Astrocyte (in vitro differentiated cells and primary cell): ENCODE results near the gene FAM25G. TPM values are rescaled to one million over a fixed set of nuclear protein-coding genes. Genes with fewer than 3 reads are reported as not detected.

Source experiments
- DNase-seq: peaks from one replicate; pipeline ENCODE4 v3.0.0-alpha.2; 2010; ENCODE audit warnings: low read depth
- FAIRE-seq: peaks from 2 replicates; lab custom pipeline; 2011; peaks lifted over from hg19 to GRCh38; lab: Jason Lieb, UNC
- H2AFZ ChIP-seq: 2 replicates; pipeline ENCODE4 v1.6.0; 2012; ENCODE audit warnings: low read depth, low read length, inconsistent platforms
- H3K27ac ChIP-seq: 2 replicates; pipeline ENCODE4 v1.5.1; 2011; ENCODE audit warnings: low read depth, low read length, inconsistent platforms
- H3K27me3 ChIP-seq: 2 replicates; pipeline ENCODE4 v1.6.0; 2011; ENCODE audit warnings: low read length, inconsistent platforms; ENCODE audit not compliant: insufficient read depth
- H3K36me3 ChIP-seq: 2 replicates; pipeline ENCODE4 v1.5.1; 2011; ENCODE audit warnings: low read length, inconsistent platforms; ENCODE audit not compliant: insufficient read depth
- H3K4me1 ChIP-seq: 2 replicates; pipeline ENCODE4 v1.5.1; 2011; ENCODE audit warnings: low read length, inconsistent platforms; ENCODE audit not compliant: insufficient read depth
- H3K4me2 ChIP-seq: 2 replicates; pipeline ENCODE4 v1.6.0; 2012; ENCODE audit warnings: low read length, inconsistent platforms
- H3K4me3 ChIP-seq: 2 replicates; pipeline ENCODE4 v1.5.1; 2011; ENCODE audit warnings: low read depth, mild to moderate bottlenecking, low read length, inconsistent platforms; ENCODE audit not compliant: insufficient read depth
- H3K79me2 ChIP-seq: 2 replicates; pipeline ENCODE4 v1.6.0; 2012; ENCODE audit warnings: mild to moderate bottlenecking, low read length, inconsistent platforms; ENCODE audit not compliant: insufficient read depth
- H3K9ac ChIP-seq: 2 replicates; pipeline ENCODE4 v1.6.0; 2012; ENCODE audit warnings: mild to moderate bottlenecking, low read length, inconsistent platforms
- H3K9me3 ChIP-seq: 2 replicates; pipeline ENCODE4 v1.5.1; 2012; ENCODE audit warnings: low read depth, mild to moderate bottlenecking, low read length, inconsistent platforms; ENCODE audit not compliant: insufficient read depth
- H4K20me1 ChIP-seq: 2 replicates; pipeline ENCODE4 v1.6.0; 2012; ENCODE audit warnings: low read length, inconsistent platforms; ENCODE audit not compliant: insufficient read depth
- H3K27ac Mint-ChIP-seq: one replicate; pipeline ENCODE4 v1.8.0; 2021; ENCODE audit warnings: mild to moderate bottlenecking, mixed read lengths; ENCODE audit not compliant: unreplicated experiment
- H3K27me3 Mint-ChIP-seq: one replicate; pipeline ENCODE4 v1.8.0; 2021; ENCODE audit warnings: low read depth, mixed read lengths; ENCODE audit not compliant: unreplicated experiment
- H3K36me3 Mint-ChIP-seq: one replicate; pipeline ENCODE4 v1.8.0; 2021; ENCODE audit warnings: low read depth, mixed read lengths; ENCODE audit not compliant: unreplicated experiment
- H3K4me1 Mint-ChIP-seq: one replicate; pipeline ENCODE4 v1.8.0; 2021; ENCODE audit warnings: low read depth, mixed read lengths; ENCODE audit not compliant: unreplicated experiment
- H3K4me3 Mint-ChIP-seq: one replicate; pipeline ENCODE4 v1.8.0; 2021; ENCODE audit warnings: mild to moderate bottlenecking, moderate library complexity, mixed read lengths; ENCODE audit not compliant: unreplicated experiment
- H3K9me3 Mint-ChIP-seq: one replicate; pipeline ENCODE4 v1.8.0; 2021; ENCODE audit warnings: mild to moderate bottlenecking, mixed read lengths; ENCODE audit not compliant: unreplicated experiment
- EZH2 ChIP-seq: IDR thresholded peaks from 2 replicates; pipeline ENCODE4 v1.6.1; 2012; ENCODE audit warnings: mild to moderate bottlenecking, low read length, inconsistent platforms; ENCODE audit not compliant: insufficient read depth
- total RNA-seq: library from RNA; stranded (reverse); gene quantifications from 2 replicates; pipeline ENCODE4 v1.2.1, GENCODE V29; 2021
- TF ChIP-seq, protein P1 (sequence below): IDR thresholded peaks from 2 replicates; pipeline ENCODE4 v1.5.1; 2011; ENCODE audit warnings: low read depth, mild to moderate bottlenecking, inconsistent platforms, low read length, moderate library complexity; ENCODE audit not compliant: insufficient read depth

FAM25G gene
- total RNA-seq, 1 donor from 2014 or later, result not detected

DNA sequence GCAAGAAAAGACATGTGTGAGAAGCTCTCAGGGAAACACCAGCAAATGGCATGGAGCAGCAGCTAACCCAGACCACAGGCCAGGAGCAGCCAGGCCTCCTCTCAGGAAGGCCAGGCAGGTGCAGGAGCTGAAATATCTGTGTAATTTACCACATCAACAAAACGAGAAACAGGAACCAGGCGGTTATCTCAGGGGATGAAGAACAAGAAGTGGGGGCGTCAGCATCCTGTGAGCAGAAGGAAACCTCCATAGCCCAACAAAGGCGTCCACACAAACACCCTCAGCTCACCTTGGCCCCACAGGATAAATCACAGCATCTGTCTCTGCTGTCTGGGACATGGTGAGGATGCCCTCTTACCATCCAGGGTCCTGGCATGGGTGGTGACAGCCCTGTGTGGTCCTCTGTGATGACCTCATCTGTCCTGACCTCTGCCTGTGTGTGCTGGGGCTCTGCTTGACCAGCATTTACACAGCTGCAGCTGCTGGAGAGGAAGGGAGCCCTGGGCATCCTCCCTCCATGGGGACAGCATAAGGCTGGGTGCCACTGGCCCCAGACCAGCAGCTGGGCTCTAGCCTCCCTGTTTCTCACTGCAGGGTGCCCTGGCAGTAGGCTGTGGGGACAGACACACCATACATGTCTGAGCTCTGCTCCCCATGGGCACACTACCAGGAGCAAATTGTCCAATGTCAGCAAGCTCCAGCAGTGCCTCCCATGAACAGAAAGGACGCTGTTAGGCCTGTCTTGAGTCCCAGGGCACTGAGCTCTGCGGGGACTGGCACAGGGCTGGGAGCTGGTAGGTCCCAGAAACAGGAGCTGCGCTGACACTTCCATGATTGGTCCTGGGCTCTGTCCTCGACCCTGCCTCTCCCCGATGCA is 42.2 kb downstream of the FAM25G start:
- no peaks in the 10 kb centered on the region for H3K79me2 ChIP-seq
- H3K4me1 Mint-ChIP-seq, result peaks cover 4% of the 10 kb centered on the region
- TF ChIP-seq EZH2, result no peak
- TF ChIP-seq, protein P1, sequence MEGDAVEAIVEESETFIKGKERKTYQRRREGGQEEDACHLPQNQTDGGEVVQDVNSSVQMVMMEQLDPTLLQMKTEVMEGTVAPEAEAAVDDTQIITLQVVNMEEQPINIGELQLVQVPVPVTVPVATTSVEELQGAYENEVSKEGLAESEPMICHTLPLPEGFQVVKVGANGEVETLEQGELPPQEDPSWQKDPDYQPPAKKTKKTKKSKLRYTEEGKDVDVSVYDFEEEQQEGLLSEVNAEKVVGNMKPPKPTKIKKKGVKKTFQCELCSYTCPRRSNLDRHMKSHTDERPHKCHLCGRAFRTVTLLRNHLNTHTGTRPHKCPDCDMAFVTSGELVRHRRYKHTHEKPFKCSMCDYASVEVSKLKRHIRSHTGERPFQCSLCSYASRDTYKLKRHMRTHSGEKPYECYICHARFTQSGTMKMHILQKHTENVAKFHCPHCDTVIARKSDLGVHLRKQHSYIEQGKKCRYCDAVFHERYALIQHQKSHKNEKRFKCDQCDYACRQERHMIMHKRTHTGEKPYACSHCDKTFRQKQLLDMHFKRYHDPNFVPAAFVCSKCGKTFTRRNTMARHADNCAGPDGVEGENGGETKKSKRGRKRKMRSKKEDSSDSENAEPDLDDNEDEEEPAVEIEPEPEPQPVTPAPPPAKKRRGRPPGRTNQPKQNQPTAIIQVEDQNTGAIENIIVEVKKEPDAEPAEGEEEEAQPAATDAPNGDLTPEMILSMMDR, result no peak
- no peaks in the 10 kb centered on the region for H4K20me1 ChIP-seq
- no peak overlapping the region for H3K27ac Mint-ChIP-seq
- no peak overlapping the region for H3K4me3 ChIP-seq
- no peaks in the 10 kb centered on the region for H3K27me3 ChIP-seq
- H3K36me3 ChIP-seq, result no peaks in the 10 kb centered on the region
- H3K36me3 Mint-ChIP-seq, result no peaks in the 10 kb centered on the region
- H3K27ac ChIP-seq, result no peak overlapping the region
- no peak for DNase-seq
- peaks cover 4% of the 10 kb centered on the region for H3K9me3 ChIP-seq
- H3K4me3 Mint-ChIP-seq, result no peak overlapping the region
- no peak for FAIRE-seq
- peaks cover 8% of the 10 kb centered on the region for H3K27me3 Mint-ChIP-seq
- no peak overlapping the region for H3K9ac ChIP-seq
- no peak overlapping the region for H2AFZ ChIP-seq
- peaks cover 15% of the 10 kb centered on the region for H3K9me3 Mint-ChIP-seq
- H3K4me1 ChIP-seq, result no peaks in the 10 kb centered on the region
- H3K4me2 ChIP-seq, result no peak overlapping the region

DNA sequence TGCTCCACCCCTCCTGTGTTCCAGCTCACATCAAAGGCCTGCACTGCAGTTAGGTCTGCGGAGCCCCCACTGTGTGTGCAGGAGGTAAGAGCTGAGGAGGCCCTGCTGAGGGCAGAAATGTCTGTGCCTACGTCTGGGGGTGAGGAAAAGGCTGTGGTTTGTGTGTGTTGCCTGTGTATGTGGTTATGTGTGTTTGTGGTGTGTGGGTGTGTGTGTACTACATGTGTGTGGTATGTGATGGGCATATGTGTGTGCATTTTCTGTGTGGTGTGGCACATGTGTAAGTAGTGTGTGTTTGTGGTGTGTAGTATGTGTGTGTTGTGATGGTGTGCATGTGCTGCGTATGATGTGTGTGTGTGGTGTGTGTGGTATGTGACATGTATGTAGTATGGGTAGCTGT is 43.8 kb downstream of the FAM25G start:
- H3K9me3 Mint-ChIP-seq, result peaks cover 18% of the 10 kb centered on the region
- H3K79me2 ChIP-seq, result no peaks in the 10 kb centered on the region
- H3K4me1 Mint-ChIP-seq, result peaks cover 4% of the 10 kb centered on the region
- no peaks in the 10 kb centered on the region for H3K4me1 ChIP-seq
- H3K27me3 ChIP-seq, result no peaks in the 10 kb centered on the region
- no peak overlapping the region for H3K4me3 Mint-ChIP-seq
- H3K27ac Mint-ChIP-seq, result no peak overlapping the region
- H3K27me3 Mint-ChIP-seq, result peaks cover 9% of the 10 kb centered on the region
- no peaks in the 10 kb centered on the region for H4K20me1 ChIP-seq
- TF ChIP-seq, protein P1, result no peak
- no peak for TF ChIP-seq EZH2
- H3K9me3 ChIP-seq, result peaks cover 4% of the 10 kb centered on the region
- no peaks in the 10 kb centered on the region for H3K36me3 Mint-ChIP-seq
- H3K4me3 ChIP-seq, result no peak overlapping the region
- no peak overlapping the region for H2AFZ ChIP-seq
- H3K27ac ChIP-seq, result no peak overlapping the region
- DNase-seq, result no peak
- no peaks in the 10 kb centered on the region for H3K36me3 ChIP-seq
- H3K4me2 ChIP-seq, result no peak overlapping the region
- no peak overlapping the region for H3K9ac ChIP-seq
- FAIRE-seq, result no peak

DNA sequence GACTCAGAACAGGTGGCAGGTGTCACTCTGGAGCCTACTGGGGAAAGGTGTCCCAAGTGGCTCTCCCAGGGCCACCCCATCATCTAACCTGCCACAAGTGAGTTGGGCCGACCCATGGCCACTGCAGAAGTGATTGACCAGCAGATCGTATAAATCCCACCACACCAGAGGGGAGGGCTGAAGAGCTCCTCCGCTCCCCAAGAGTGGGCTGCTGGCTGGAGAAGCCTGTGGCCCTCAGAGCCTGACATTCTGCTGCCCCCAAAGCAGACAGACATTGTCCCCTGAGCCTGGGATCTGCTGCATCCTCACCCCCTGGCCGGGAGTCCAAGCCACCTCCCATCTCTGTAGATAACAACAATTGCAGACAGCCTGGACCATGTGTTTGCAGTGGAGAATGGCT is 44.3 kb downstream of the FAM25G start:
- Histone ChIP-seq H3K4me2 (no peak overlapping the region), H3K9me3 (peaks cover 4% of the 10 kb centered on the region), H3K4me3 (no peak overlapping the region), H4K20me1 (no peaks in the 10 kb centered on the region), H3K27me3 (no peaks in the 10 kb centered on the region), H3K79me2 (no peaks in the 10 kb centered on the region), H3K4me1 (no peaks in the 10 kb centered on the region), H3K27ac (no peak overlapping the region), H2AFZ (no peak overlapping the region), H3K9ac (no peak overlapping the region), H3K36me3 (no peaks in the 10 kb centered on the region)
- Mint-ChIP-seq H3K4me3 (no peak overlapping the region), H3K4me1 (no peaks in the 10 kb centered on the region), H3K27ac (no peak overlapping the region), H3K27me3 (peaks cover 8% of the 10 kb centered on the region), H3K36me3 (no peaks in the 10 kb centered on the region), H3K9me3 (peaks cover 18% of the 10 kb centered on the region)
- DNase-seq (no peak), FAIRE-seq (no peak)
- TF ChIP-seq, protein P1, result no peak
- TF ChIP-seq EZH2, result no peak
